Ammon's horn (tissue), 1 donor: ENCODE measurements around the gene CTR9.

Experiments used
- DNase-seq: peaks from one replicate; pipeline ENCODE4 v3.0.0-alpha.2; 2016; ENCODE audit warnings: low spot score

Gene CTR9

DNA sequence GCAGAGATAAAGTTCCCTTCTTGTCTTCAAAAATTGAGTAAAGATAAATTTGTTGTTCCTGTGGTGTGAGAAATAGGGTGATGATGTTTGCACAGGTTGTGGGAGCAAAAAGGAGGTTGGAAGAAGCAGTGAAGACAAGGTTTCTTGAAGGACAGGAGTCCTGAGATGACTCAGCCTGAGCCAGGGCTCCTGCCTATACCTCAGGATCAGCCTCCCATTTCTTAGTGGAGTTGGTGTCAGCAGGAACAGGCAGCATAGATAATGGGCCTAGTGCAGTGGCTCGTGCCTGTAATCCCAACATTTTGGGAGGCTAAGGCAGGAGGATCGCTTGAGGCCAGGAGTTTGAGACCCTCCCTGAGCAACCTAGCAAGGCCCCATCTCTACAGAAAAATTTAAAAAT, 29.0 kb downstream of the CTR9 start:
- no peak for DNase-seq

DNA sequence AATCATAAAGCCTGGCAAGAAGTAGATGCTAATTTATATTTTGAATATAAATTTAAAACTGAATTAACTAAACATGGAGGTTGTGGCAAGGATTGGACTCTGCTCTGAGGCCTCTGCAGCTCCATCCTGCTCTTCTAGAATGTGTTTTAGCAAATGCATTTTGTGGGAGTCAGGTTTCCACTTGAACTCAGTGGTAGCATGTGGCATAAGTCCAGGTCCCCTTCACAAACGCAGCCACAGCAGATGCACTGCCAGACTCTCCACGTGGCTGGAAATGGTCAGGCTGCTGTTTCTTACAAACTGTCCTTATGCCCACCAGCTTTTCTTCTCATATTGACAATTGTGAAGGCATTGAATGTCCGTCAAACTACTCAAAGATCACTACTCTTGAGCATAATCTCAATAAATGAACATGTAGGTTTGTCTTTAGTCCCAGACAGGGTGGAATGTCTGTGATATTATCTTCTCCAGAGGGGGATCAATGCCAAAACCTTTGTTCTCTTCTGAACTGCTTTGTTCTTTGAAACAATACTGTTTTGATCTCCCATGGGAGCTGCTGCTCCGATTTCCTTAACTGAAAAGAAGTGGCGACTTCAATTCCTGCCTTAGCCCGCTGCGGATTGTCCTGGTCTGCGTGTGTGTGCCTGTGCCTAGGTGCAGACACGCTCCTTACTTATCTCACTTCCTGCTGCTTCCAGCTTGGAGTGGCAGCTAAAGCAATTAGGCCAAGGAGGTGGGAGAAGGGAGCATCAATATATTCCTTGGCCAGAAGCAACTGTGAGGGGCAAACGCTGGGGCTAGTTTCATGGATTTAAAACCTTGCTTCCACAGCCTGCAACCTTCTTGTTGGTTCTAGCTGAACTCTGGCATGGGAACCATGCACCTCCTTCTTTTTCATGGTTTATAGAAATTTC, 33.4 kb downstream of the CTR9 start:
- peak; percentile 16 for DNase-seq

- no peak for DNase-seq
Measured at GRCh38 chr11:10785146-10785474, 34.1 kb downstream of the CTR9 start.

GRCh38 chr11:10786451-10786850, 35.4 kb downstream of the CTR9 start:
- no peak for DNase-seq

DNA sequence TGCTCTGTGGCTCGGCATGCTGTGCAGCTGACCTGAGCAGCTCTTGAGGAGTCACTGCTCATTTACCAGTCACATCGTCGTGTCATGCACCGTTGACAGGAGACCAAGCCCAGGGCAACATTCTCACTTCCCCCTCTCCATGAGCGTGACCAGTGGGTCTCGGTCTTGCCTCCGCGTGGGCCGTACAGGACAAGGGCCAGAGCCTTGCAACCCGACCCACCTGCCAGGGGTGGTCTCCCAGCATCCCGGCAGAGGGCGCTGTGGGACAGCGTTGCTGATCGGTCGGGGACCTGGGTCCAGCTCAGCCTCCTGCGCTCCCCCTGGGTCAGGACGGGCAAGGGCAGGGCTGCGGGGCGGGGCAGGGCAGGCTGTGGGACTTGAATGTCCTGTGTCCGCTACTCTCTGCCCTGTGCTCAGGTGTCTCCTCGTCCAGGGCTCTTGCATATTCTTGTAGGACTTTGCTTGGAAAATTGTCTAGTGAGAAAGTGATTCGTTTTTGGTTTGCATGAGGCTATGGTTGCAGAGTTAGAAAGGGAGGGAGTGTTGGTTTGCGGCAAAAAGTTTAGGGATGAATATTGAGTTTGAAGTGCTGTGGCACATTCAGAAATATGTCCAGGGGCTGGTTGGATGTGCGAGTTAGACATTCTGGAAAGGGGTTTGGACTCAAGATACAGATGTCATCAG, 41.5 kb downstream of the CTR9 start:
- DNase-seq = peak; percentile 82

DNA sequence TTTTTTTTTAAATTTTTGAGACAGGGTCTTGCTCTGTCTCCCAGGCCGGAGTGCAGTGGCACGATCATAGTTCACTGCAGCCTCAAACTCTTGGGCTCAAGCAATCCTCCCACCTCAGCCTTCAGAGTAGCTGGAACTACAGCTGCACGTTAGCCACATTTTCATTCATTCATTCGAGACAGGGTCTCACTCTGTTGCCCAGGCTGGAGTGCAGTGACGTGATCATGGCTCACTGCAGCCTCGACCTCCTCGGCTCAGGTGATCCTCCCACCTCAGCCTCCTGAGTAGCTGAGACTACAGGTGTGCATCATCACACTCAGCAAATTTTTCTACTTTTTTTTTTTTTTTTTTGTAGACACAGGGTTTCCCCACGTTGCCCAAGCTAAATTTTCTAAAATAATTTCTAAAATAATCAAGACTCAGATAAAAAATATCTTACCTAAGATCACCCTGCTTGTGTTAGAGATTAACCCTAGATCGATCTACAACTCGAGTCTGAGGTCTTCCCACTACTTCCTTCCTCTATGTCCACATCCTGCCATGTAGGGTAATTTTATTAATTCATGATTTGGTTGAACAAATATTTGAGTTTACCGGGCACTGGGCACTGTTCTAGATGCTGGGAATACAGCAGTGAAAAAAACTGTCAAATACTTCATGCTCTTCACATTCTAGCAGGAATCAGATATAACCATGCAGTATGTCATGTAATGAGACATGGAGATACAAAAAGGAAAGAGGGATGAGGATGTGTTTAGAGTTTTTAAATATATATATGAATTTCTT, 42.6 kb downstream of the CTR9 start:
- no peak for DNase-seq

DNA sequence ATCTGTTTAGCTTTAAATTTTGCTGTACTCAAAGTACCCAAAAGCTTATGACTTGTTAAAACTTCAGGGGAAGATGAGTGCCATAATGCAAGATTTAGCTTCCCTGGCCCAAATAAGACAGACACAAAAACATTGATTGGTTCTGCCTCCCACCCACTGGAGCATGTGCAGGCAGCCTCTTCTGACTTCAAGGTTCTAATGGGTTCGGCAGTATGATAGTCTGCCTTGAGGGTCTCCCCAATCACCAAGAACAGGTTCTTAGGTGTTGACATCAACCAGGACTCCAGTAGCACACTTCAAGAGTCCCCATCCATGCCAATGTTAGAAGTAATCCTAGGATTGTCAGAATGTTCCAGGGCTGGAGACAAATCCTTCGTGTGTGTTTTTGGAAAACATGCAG, 45.1 kb downstream of the CTR9 start:
- DNase-seq = no peak

- no peak for DNase-seq
Measured at GRCh38 chr11:10797001-10797400, 46.0 kb downstream of the CTR9 start.

DNA sequence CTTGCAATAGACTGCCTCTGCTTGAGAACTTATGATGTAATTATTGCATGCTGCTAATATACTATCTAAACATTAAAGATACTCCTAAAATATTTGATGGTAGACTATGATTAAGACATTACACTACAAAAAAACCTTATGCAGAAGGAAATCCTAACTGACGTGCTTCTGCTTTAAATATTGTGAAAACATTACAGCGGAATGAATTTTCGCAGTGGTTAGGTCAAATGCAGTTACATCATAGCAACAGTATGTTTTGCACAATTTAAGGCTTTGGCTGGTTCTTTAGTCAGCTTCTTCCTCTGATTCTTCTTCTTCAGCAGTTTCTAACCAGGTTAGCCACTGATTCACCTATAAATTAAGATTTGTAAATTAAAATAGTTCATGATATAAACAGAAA, 46.5 kb downstream of the CTR9 start:
- DNase-seq = no peak

- no peak for DNase-seq
Measured at GRCh38 chr11:10798330-10798928, 47.4 kb downstream of the CTR9 start.

DNA sequence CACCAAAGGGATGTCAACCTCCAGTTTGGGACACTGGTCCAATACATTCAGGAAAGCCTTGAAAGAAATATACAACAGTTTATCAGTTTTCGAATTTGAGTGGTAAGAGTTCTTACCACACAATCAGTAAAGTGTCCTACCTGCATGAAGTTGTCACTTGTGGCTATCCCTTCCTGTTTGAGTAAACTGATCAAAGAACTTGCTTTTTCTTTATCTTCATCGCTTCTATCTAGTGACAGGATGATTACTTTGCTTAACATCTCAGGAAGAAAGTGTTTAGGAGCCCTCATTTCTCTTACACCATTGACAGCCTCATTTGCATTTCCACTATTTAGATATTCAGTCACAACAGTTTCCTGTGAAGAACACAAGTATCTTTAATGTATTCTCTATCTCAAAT, 49.2 kb downstream of the CTR9 start:
- no peak for DNase-seq

DNA sequence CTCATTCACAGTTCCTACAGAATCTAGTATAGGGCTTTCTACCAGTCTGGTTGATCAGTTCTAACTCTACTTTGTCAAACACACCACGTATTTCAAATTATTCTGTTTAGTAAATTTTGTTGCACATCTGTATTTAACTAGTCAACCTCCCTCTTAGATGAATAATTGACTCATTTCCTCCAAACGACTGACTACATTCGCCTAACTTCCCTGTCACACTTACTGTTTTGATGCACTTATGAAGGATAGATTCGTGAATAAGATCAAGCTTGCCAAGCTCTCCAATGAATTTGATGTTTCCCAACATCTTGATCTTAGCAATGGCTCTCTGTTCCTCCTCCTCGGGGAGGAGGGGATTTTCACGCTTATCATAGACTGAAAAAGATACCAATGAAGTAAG, 52.6 kb downstream of the CTR9 start:
- no peak for DNase-seq

- DNase-seq = no peak
Measured at GRCh38 chr11:10805741-10806140, 54.7 kb downstream of the CTR9 start.

GRCh38 chr11:10806206-10806605, 55.2 kb downstream of the CTR9 start:
- no peak for DNase-seq

GRCh38 chr11:10807493-10808234, 56.6 kb downstream of the CTR9 start:
- DNase-seq = peak; percentile 70

DNA sequence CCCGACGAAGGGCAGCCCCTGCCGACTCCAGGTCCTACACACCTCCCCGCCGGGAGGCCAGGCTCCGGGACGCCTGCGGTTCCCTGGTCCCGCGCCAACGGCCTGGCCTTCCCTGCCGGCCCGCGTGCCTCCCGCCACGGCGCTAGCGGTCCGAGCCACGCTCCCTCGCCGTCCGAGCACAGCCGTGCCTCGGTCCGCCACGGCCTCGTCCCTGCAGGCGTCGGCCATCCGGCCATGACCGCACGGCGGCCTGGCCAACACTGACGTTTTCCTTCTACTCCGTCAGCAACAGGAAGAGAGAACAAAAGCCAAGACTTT, 57.1 kb downstream of the CTR9 start:
- DNase-seq = no peak

DNA sequence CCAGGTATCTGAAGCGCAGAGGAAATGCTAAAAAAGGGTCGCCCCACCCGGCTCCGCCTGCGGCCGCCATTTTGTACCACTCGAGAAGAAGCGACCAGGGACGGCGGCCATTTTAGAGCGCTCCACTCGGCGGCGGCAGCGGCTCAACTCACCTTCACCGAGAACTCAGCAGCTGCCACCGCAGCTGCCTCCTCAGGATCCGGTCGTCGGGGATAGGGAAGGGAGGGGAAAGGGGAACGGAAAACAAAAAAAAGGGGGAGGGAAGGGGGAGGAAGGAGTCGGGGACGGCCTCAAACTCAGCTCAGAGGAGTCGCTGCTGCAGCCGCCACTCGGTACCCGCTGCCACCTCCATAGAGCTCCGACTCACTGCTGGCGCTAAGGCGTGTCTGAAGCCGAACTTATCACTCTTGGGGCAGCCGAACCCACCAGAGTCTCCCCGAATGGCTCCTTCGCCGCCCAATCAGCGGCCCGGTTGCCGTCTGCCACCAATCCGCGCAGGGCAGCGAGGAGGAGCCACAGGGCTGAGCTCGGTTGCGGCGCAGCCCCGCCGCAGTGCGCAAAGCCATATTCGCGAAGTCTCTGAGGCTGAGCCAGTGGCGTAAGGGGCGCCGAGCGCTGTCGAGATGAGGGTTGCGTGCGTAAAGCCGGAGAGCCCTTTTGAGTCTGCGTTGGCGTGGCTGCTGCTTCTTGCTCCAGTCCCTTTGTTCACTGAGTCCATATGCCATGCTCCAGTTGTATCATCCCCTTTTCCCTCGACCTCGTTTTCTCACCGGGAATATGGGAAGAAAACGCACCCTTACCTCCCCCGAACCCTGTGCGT, 57.7 kb downstream of the CTR9 start, which contains the start of gene EIF4G2:
TSS of gene EIF4G2 (minus strand) at position 374 of the 820 bp plus-strand sequence.
- peak; percentile 100 for DNase-seq

DNA sequence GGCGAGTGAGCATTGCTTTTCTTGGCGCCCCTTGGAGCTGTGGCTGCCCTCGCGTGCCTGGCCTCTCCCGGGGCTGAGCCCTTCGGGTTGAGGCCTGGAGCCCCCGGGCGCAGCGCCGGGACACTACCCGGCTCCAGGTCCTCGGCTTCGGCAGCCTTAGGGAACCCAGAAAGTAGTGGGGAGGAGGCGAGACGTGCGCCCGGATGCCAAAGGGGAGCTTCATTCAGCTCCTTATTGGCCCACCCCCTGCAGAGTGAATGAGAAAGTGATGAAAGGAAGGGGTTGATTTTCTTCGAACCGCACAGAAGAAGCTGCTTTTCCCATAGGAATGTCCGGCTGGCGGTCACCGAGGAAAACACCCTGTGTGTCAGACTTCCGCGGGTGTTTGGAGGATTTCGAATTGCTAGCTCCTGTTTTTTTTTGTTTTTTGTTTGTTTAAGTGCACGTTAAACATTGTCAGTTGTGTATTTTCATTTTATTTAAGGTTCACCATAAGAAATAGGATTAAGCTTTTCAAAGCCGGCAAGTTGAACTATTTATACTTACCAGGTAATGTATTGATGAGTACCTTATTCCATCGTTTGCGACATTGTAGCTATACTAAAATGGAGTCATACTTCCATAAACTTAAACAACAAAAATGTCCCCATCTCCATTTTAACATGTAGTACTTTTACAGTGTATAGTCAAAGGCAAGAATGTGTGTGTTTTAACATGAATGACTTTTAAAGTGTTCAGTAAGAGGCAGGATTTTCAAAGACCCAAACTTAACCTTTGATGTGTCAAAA, 58.5 kb downstream of the CTR9 start:
- DNase-seq = peak; percentile 57

DNA sequence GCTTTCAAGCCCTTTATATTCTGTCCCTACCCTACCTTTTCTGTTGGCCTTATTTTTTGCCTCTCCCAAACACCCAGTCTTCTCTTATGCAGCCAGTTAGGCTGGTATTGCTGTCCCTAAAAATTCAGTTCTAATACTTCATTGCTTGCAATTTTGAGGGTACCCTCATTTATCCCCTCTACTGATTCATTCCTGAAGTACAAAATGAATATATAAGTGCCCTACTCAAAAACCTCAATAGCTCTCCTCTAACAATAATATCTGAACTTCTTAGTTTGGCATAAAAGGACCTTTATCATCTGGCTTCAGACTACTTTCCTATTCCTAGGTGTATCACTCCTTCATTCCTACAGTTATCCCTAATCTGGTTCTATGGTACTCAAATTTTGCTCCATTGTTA, 62.9 kb downstream of the CTR9 start:
- no peak for DNase-seq

- DNase-seq = no peak
Measured at GRCh38 chr11:10818594-10818993, 67.5 kb downstream of the CTR9 start.
